Upper lobe of right lung (tissue), 1 donor: ENCODE measurements around the gene RAD52. TPM values are rescaled to one million over a fixed set of nuclear protein-coding genes. Genes with fewer than 3 reads are reported as not detected.

Source experiments
- ATAC-seq: fragments of 200-7000 bp; cut with Tn5 transposase; one replicate; pipeline ENCODE4 v1.9.1; 2020; ENCODE audit warnings: mild to moderate bottlenecking, moderate library complexity
- DNase-seq: peaks from one replicate; pipeline ENCODE4 v3.0.0-alpha.2; 2020
- H3K27ac ChIP-seq: fragments of 200-600 bp; one replicate; pipeline ENCODE4 v1.8.0; 2022
- H3K27me3 ChIP-seq: fragments of 200-600 bp; one replicate; pipeline ENCODE4 v1.8.0; 2022; ENCODE audit warnings: mild to moderate bottlenecking
- H3K36me3 ChIP-seq: fragments of 200-600 bp; one replicate; pipeline ENCODE4 v1.8.0; 2022
- H3K4me1 ChIP-seq: fragments of 200-600 bp; one replicate; pipeline ENCODE4 v1.8.0; 2022
- H3K4me3 ChIP-seq: fragments of 200-600 bp; one replicate; pipeline ENCODE4 v1.8.0; 2022; ENCODE audit warnings: mild to moderate bottlenecking
- H3K9me3 ChIP-seq: fragments of 200-600 bp; one replicate; pipeline ENCODE4 v1.8.0; 2022
- intact Hi-C: fragments of 100-400 bp; cut with DNase I; formaldehyde crosslinking; loops from one replicate; pipeline ENCODE4 v1.11.0; 2022
- total RNA-seq: library from RNA; stranded (reverse); fragmentation: NEBNext Ultra II Directional; extraction: Animal tissue kit (Norgen Biotek cat#: 25700); gene quantifications from one replicate; pipeline ENCODE4 v1.2.1, GENCODE V29; 2021
- TF ChIP-seq, protein P1 (sequence below): fragments of 200-600 bp; IDR thresholded peaks from one replicate; pipeline ENCODE4 v1.8.0; 2022; ENCODE audit warnings: antibody characterized with exemption
- donor health status: DM: no; HTN: yes; CAD: no; lungs with severe emphysema.

The RAD52 gene
- total RNA-seq, 1 donor from 2014 or later = 13.3 TPM

DNA sequence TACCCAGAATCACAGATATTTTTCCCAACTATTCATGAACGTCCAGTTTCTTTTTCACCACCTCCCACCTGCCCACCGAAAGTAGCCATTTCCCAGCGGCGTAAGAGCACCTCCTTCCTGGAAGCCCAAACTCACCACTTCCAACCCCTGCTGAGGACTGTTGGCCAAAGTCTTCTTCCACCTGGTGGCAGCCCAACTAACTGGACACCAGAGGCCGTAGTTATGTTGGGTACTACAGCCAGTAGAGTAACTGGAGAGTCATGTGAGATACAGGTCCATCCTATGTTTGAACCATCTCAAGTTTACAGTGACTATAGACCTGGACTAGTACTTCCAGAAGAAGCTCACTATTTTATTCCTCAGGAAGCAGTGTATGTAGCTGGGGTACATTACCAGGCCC lies 81.6 kb downstream of the RAD52 start:
- Histone ChIP-seq H3K27ac (no peak overlapping the region), H3K27me3 (no peaks in the 10 kb centered on the region), H3K4me3 (no peak overlapping the region), H3K36me3 (peaks cover 94% of the 10 kb centered on the region), H3K4me1 (no peaks in the 10 kb centered on the region), H3K9me3 (no peaks in the 10 kb centered on the region)
- intact Hi-C loops = no loop called here
- DNase-seq = no peak
- no peak for ATAC-seq
- TF ChIP-seq, protein P1, sequence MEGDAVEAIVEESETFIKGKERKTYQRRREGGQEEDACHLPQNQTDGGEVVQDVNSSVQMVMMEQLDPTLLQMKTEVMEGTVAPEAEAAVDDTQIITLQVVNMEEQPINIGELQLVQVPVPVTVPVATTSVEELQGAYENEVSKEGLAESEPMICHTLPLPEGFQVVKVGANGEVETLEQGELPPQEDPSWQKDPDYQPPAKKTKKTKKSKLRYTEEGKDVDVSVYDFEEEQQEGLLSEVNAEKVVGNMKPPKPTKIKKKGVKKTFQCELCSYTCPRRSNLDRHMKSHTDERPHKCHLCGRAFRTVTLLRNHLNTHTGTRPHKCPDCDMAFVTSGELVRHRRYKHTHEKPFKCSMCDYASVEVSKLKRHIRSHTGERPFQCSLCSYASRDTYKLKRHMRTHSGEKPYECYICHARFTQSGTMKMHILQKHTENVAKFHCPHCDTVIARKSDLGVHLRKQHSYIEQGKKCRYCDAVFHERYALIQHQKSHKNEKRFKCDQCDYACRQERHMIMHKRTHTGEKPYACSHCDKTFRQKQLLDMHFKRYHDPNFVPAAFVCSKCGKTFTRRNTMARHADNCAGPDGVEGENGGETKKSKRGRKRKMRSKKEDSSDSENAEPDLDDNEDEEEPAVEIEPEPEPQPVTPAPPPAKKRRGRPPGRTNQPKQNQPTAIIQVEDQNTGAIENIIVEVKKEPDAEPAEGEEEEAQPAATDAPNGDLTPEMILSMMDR = no peak

GRCh38 chr12:865614-866013 lies 83.9 kb downstream of the RAD52 start:
- no peak overlapping the region for H3K27ac ChIP-seq
- intact Hi-C loops = no loop called here
- H3K9me3 ChIP-seq = no peaks in the 10 kb centered on the region
- TF ChIP-seq, protein P1 = no peak
- ATAC-seq = no peak
- peaks cover 3% of the 10 kb centered on the region for H3K4me1 ChIP-seq
- no peak overlapping the region for H3K4me3 ChIP-seq
- H3K27me3 ChIP-seq = no peaks in the 10 kb centered on the region
- DNase-seq = no peak
- peaks cover 94% of the 10 kb centered on the region for H3K36me3 ChIP-seq

DNA sequence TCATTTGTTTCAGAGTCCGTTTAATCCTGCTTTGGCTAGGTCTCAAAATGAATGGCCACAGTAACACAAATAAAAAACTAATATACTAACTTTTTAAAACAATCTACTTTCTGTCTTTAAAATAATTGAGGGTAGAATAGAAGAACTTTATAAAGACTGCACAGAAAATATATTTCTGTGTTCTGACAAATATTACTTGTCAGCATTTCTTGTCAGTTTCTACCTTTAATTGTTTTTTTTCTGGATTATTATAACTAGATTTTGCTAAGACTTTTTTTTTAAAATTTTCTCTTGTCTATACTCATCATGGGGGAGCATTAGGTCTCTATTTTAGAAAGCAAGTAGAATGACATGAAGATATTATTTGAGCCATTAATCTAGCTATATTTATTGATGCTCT lies 86.2 kb downstream of the RAD52 start:
- no peaks in the 10 kb centered on the region for H3K9me3 ChIP-seq
- intact Hi-C loops = no loop called here
- TF ChIP-seq, protein P1 = no peak

GRCh38 chr12:862303-862911 lies 87.1 kb downstream of the RAD52 start:
- TF ChIP-seq, protein P1 = no peak
- DNase-seq = no peak
- no peaks in the 10 kb centered on the region for H3K9me3 ChIP-seq
- H3K4me1 ChIP-seq = peaks cover 3% of the 10 kb centered on the region
- H3K4me3 ChIP-seq = no peak overlapping the region
- intact Hi-C loops = no loop called here
- H3K36me3 ChIP-seq = peaks cover 93% of the 10 kb centered on the region
- no peaks in the 10 kb centered on the region for H3K27me3 ChIP-seq
- ATAC-seq = no peak
- no peak overlapping the region for H3K27ac ChIP-seq

More for the DNA sequence above, 86.2 kb downstream of the RAD52 start:
- Histone ChIP-seq H3K27me3 (no peaks in the 10 kb centered on the region), H3K4me1 (peaks cover 3% of the 10 kb centered on the region), H3K36me3 (peaks cover 93% of the 10 kb centered on the region), H3K27ac (no peak overlapping the region), H3K4me3 (no peak overlapping the region)
- DNase-seq = no peak
- no peak for ATAC-seq

Other genes starting within 250 kb of the RAD52 start
- gene WNK1, start 197.1 kb downstream of the RAD52 start, total RNA-seq = 215 TPM
- 54.3 TPM for gene ERC1, start 41.5 kb upstream of the RAD52 start, total RNA-seq